ENCODE measurements around the gene GPD1L.

The GPD1L gene

GRCh38 chr3:32078085-32078634 lies 28.3 kb upstream of the GPD1L start (continued):
- TF ChIP-seq ZBTB11 (tag by site-specific recombination; conservative IDR thresholded peaks at IDR 0.05; ENCODE audit: low read depth) (no peak), ZNF621 (tag by site-specific recombination; IDR thresholded peaks at IDR 0.05) (no peak), ZNF248 (tag by site-specific recombination; IDR thresholded peaks at IDR 0.05) (no peak), GLIS1 (tag by site-specific recombination; IDR thresholded peaks at IDR 0.05) (no peak), ZSCAN16 (tag by site-specific recombination; IDR thresholded peaks at IDR 0.05) (no peak)

GRCh38 chr3:32078864-32079263 lies 27.6 kb upstream of the GPD1L start:
- ChIA-PET CTCF (no interaction called here), POLR2A (no interaction called here)
- Histone ChIP-seq H3K36me3 (ENCODE audit: control insufficient read depth in 2 of 2, insufficient read depth in 1 of 2, low read length in 2 of 2) (no peaks in the 10 kb centered on the region), H3K27ac (ENCODE audit: extremely low read depth, low read depth, low read length) (no peak overlapping the region), H3K4me1 (ENCODE audit: control insufficient read depth, insufficient read depth, low read length) (no peaks in the 10 kb centered on the region), H3K4me3 (ENCODE audit: low read depth, low read length) (no peak overlapping the region), H3K9me3 (ENCODE audit: control insufficient read depth, insufficient read depth, low read depth, low read length) (no peaks in the 10 kb centered on the region)
- TF ChIP-seq ZNF510 (tag by site-specific recombination; IDR thresholded peaks at IDR 0.05; ENCODE audit: insufficient replicate concordance) = no peak
- no peak for TF ChIP-seq BCL6B (tag by site-specific recombination; IDR thresholded peaks at IDR 0.05)
- TF ChIP-seq ZNF704 (tag by site-specific recombination; IDR thresholded peaks at IDR 0.05) = no peak
- TF ChIP-seq ZNF121 (tag by site-specific recombination; IDR thresholded peaks at IDR 0.05) = no peak
- no peak for TF ChIP-seq PRDM6 (tag by site-specific recombination; IDR thresholded peaks at IDR 0.05)
- TF ChIP-seq SALL2 (tag by site-specific recombination; IDR thresholded peaks at IDR 0.05; ENCODE audit: borderline replicate concordance) = no peak
- TF ChIP-seq YY2 (tag by site-specific recombination; IDR thresholded peaks at IDR 0.05) = no peak
- TF ChIP-seq ZNF248 (tag by site-specific recombination; IDR thresholded peaks at IDR 0.05) = no peak
- TF ChIP-seq ZNF132 (tag by site-specific recombination; IDR thresholded peaks at IDR 0.05; ENCODE audit: borderline replicate concordance) = no peak
- TF ChIP-seq ZBTB8A (tag by site-specific recombination; IDR thresholded peaks at IDR 0.05) = no peak
- no peak for TF ChIP-seq KLF1 (tag by site-specific recombination; IDR thresholded peaks at IDR 0.05)
- no peak for TF ChIP-seq BCL11B (tag by site-specific recombination; IDR thresholded peaks at IDR 0.05; ENCODE audit: low read depth)
- TF ChIP-seq ZNF391 (tag by site-specific recombination; IDR thresholded peaks at IDR 0.05; ENCODE audit: borderline replicate concordance, low read depth) = no peak
- no peak for TF ChIP-seq ZNF148 (tag by site-specific recombination; IDR thresholded peaks at IDR 0.05; ENCODE audit: borderline replicate concordance)
- TF ChIP-seq ZNF639 (tag by site-specific recombination; IDR thresholded peaks at IDR 0.05) = no peak
